Ishikawa (cell line): ENCODE data around the gene ASB1.

Source experiments
- CEBPB ChIP-seq: IDR thresholded peaks from 2 replicates; pipeline ENCODE4 v1.6.1; 2012
- CREB1 ChIP-seq: IDR thresholded peaks from 2 replicates; pipeline ENCODE4 v1.6.1; 2012; ENCODE audit warnings: low read depth
- EGR1 ChIP-seq: IDR thresholded peaks from 2 replicates; pipeline ENCODE4 v1.6.1; 2012
- EP300 ChIP-seq: IDR thresholded peaks from 2 replicates; pipeline ENCODE4 v1.6.1; 2012; ENCODE audit warnings: borderline replicate concordance
- FOXM1 ChIP-seq: IDR thresholded peaks from 2 replicates; pipeline ENCODE4 v1.6.1; 2012; ENCODE audit warnings: low read depth, borderline replicate concordance
- NFIC ChIP-seq: IDR thresholded peaks from 2 replicates; pipeline ENCODE4 v1.6.1; 2012
- RAD21 ChIP-seq: IDR thresholded peaks from 2 replicates; pipeline ENCODE4 v1.6.1; 2012; ENCODE audit warnings: low read depth
- TAF1 ChIP-seq: IDR thresholded peaks from 2 replicates; pipeline ENCODE4 v1.6.1; 2012; ENCODE audit warnings: low read depth, mild to moderate bottlenecking
- TEAD4 ChIP-seq: IDR thresholded peaks from 2 replicates; pipeline ENCODE4 v1.6.1; 2012
- USF1 ChIP-seq: IDR thresholded peaks from 2 replicates; pipeline ENCODE4 v1.6.1; 2012
- YY1 ChIP-seq: IDR thresholded peaks from 2 replicates; pipeline ENCODE4 v1.6.1; 2012; ENCODE audit warnings: low read depth
- ZBTB7A ChIP-seq: IDR thresholded peaks from 2 replicates; pipeline ENCODE4 v1.6.1; 2012; ENCODE audit warnings: low read depth
- TF ChIP-seq, protein P1 (sequence below): IDR thresholded peaks from 2 replicates; pipeline ENCODE4 v1.6.1; 2012; ENCODE audit warnings: low read depth, mild to moderate bottlenecking

GRCh38 chr2:238496756-238497609 lies 70.3 kb downstream of the ASB1 start:
- no peak for TF ChIP-seq YY1
- TF ChIP-seq, protein P1, sequence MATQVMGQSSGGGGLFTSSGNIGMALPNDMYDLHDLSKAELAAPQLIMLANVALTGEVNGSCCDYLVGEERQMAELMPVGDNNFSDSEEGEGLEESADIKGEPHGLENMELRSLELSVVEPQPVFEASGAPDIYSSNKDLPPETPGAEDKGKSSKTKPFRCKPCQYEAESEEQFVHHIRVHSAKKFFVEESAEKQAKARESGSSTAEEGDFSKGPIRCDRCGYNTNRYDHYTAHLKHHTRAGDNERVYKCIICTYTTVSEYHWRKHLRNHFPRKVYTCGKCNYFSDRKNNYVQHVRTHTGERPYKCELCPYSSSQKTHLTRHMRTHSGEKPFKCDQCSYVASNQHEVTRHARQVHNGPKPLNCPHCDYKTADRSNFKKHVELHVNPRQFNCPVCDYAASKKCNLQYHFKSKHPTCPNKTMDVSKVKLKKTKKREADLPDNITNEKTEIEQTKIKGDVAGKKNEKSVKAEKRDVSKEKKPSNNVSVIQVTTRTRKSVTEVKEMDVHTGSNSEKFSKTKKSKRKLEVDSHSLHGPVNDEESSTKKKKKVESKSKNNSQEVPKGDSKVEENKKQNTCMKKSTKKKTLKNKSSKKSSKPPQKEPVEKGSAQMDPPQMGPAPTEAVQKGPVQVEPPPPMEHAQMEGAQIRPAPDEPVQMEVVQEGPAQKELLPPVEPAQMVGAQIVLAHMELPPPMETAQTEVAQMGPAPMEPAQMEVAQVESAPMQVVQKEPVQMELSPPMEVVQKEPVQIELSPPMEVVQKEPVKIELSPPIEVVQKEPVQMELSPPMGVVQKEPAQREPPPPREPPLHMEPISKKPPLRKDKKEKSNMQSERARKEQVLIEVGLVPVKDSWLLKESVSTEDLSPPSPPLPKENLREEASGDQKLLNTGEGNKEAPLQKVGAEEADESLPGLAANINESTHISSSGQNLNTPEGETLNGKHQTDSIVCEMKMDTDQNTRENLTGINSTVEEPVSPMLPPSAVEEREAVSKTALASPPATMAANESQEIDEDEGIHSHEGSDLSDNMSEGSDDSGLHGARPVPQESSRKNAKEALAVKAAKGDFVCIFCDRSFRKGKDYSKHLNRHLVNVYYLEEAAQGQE, result no peak
- TF ChIP-seq NFIC, result no peak
- no peak for TF ChIP-seq EGR1
- TF ChIP-seq FOXM1, result no peak
- no peak for TF ChIP-seq RAD21
- TF ChIP-seq CEBPB, result no peak
- TF ChIP-seq EP300, result no peak
- no peak for TF ChIP-seq TEAD4
- no peak for TF ChIP-seq CREB1
- TF ChIP-seq USF1, result no peak
- TF ChIP-seq TAF1, result no peak
- TF ChIP-seq ZBTB7A, result no peak
